GM21360 (cell line): ENCODE data around the gene MCTP1.
"Not testable (repeated sequence)": the region's sequence is repeated elsewhere in the genome, so short reads cannot be mapped to it uniquely, and the experiment has no call there.

Experiments
- ATAC-seq: cut with Tn5 transposase; IDR thresholded peaks from one replicate; pipeline ENCODE4 v1.9.1; 2021; ENCODE audit warnings: mild to moderate bottlenecking, moderate library complexity; ENCODE audit not compliant: unreplicated experiment

The MCTP1 gene

GRCh38 chr5:95184924-95185323, 100.0 kb downstream of the MCTP1 start:
- ATAC-seq = no peak

DNA sequence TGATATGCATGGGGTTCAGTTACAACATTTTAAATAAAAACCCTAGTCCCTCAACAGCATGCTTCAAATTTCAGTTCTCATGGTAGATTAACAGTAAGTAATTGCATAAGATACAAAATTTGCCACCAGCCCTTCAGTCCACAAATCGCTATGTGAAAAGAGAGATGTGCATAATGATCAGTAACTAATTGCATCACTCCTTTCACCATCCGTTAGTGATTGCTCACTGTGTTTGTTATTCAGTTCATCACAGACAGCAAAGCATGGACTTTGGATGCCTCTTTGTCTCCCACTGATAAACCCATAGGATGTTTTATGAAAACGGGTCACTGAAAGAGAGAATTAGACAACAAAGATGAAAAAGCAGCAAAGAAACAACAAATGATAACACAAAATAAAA, 103.2 kb downstream of the MCTP1 start:
- ATAC-seq = no peak

GRCh38 chr5:95178046-95178651, 106.7 kb downstream of the MCTP1 start:
- ATAC-seq = no peak

DNA sequence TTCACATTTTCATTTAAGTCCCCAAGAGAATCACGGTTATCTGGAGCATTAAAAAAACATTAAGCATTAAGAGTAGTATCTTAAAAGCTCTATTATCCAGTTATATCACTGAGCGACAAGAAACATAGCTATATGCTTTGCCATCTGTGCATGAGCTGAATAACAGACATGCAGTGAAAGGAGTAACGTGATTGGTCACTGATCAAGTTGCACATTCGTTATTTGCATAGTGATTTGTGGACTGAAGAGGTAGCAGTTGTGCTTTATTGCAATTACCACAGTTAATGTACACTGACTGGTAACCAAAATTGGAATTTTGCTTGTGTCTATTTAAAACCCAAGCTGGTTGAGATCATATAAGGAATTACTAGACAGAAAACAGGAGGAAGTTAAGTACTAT, 107.4 kb downstream of the MCTP1 start:
- no peak for ATAC-seq

DNA sequence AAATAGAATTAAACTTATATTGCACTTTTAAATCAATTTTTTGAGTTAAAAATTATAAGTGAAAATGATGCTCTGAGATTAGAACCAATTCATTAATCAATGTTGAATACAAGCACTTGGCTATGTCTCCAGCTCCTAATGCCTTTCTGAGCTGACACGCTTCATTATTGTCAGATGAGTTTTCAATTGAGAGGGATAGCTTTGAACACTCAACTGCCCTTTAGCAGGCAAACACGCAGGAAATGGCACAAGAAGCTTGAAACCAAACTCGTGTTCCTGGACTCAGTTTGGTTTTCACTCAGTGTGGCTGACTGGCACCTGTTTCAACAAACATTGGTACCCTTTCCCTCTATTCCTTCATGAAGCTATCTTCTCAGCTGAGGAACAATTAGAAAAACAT, 109.8 kb downstream of the MCTP1 start:
- no peak for ATAC-seq

DNA sequence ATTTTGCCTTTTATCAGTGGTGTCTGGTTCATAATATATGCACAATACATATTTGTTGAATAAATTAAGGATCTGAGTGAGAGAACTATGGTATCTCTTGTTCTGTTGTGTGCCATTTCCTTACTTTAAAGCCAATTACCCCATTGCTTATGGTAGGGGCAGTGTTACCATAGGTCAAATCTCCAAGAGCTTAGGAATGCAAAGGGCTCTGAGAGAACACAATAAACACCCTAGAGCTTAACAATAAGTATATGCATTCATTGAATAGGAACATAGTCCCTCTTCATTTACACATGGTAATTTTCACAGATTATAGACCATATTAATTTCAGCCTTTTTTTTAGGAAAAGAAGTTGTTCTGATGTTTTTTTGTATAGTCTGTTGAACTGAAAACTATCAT, 112.2 kb downstream of the MCTP1 start:
- no peak for ATAC-seq

DNA sequence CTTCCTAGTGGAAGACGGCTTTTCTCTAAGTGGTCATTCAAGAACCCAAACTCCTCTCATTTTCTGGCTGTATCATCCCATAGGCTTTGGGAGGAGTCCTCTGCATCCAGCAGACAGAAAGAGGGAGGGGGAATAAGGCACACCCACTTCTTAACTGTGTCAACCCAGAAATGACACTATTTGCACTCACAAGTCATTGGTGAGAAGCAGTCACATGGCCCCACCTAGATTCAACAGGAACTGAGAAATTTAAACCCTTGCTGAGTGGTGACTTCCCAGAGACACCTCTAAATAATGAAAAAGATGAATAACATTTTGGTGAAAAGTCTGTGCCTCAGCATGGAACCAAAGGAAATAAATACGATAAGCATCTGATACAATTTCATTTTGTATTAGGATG, 120.0 kb downstream of the MCTP1 start:
- no peak for ATAC-seq

DNA sequence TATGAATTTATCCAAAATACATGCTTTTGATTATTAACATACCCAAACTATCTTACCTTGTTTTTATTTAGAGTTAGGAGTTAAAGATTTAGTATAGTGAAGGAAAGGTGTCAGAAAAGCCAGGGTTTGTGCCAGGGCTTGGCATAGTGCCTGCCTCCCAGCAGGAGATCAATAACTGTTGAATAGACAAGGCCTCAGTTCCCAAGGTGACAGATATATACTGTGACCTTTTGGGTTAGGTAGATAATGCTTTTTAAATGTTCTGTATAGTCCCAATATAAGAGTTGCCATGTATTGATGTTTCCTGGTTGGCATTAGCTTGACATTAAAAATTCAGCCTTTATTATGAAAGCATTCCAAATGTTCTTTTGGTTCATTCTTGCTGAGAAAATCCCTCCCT, 121.8 kb downstream of the MCTP1 start:
- no peak for ATAC-seq

DNA sequence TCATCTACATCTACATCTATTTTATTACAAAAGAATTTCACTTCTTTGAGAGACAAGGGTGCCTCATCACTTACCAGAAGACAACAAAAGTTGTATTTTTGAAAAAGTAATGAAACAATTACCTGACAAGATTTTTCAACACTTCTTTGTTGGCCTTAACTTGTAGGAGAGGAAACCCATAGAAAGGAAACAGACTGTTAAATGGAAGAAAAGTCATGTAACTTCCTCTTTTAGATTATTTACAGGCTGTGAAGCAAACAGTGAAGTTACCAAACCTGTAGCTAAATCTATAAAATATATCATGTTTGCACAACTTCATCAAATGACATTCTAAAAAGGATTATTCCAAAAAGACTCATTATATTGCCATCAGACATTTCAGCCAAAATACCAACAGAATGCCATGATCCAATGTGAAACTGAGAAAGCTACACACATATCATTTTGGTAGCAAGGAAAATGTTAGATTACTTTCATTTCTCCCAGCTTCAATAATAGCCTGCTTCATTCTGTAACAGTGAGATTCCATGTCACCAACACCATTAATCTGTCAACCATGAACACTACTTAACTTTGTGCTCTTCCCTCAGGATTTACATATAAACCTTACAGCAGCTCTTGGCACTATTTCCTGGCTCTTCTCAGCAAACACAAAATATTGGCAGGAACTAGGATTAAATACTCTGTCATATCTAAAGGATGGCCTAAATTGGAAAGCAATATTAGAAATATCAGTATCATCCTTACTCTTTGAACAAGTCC, 122.5 kb downstream of the MCTP1 start:
- no peak for ATAC-seq

GRCh38 chr5:95159603-95160002, 125.3 kb downstream of the MCTP1 start:
- ATAC-seq = no peak

GRCh38 chr5:95155888-95156287, 129.0 kb downstream of the MCTP1 start:
- ATAC-seq = no peak

DNA sequence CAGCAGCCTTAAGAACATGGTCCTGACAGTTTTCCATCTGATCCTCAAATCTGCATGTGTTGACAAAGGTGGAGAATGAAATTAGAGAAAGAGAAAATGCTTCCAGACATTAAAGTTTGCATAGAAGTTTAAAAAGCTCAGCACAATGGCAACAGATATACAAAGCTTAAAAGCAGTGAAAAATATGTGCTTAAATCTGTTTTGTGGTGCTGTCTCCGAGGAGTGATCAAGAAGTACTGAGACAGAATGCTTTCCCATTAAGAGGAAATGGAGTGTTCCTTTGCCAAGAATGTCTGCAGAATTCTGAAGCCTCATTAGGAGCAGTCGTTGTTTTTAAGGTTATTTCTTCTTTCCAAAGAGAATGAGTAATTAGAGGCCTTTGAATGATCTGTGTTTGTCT, 131.4 kb downstream of the MCTP1 start:
- no peak for ATAC-seq

DNA sequence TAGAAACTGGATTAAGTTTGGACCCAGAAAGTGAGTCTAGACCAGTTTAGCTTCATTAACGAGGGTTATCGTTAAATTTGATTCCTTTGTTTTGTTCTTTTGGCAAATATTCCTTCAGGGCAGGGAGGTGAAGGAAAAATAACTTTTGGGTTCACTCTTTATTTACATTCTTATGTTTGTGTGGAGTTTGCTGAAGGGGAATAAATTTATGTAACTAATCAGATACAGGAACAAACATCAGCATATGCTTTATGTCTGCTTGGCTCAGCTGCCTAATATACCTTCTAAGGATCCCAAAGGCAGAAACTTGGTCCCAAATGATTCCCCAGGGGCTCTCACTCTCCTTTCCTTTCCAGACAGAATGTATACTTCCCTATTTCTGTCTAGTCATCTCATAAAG, 132.4 kb downstream of the MCTP1 start:
- no peak for ATAC-seq

- ATAC-seq = no peak
These were observed 132.8 kb downstream of the MCTP1 start for GRCh38 chr5:95152131-95152530.

DNA sequence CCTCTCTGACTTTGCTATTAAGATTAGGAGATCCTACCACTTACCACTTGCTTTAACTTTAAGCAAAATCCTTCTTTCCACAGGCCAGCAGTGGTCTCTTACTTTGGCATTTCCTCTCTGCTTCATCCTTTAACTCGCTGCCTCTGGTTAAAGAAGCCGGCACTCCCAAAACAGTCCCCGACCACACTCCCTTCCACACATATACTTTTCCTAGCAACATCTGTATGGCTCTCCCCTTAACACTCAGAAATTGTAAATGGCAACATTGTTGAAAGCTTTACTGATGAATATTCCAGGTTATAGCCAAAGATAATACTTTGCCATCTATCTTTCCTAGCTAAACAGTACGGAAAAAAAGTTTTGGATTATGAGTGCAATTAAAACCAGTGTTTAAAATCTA, 133.2 kb downstream of the MCTP1 start:
- no peak for ATAC-seq

GRCh38 chr5:95149387-95149786, 135.5 kb downstream of the MCTP1 start:
- ATAC-seq = no peak

DNA sequence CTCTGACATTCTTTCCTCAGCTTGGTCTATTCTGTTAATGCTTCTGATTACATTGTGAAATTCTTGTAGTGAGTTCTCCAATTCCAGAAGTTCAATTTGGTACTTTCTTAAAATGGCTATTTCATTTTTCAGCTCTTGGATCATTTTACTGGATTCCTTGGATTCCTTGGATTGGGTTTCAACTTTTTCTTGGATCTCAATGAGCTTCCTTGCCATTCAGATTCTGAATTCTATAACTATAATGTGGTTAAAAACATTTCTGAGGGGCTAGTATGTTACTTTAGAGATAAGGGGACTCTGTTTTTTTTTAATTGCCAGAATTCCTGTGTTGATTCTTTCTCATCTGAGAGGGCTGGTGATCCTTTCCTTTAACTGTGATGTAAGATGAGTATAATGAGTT, 136.4 kb downstream of the MCTP1 start:
- no peak for ATAC-seq

- not testable (repeated sequence) for ATAC-seq
These were observed 141.0 kb downstream of the MCTP1 start for GRCh38 chr5:95143858-95144257.

DNA sequence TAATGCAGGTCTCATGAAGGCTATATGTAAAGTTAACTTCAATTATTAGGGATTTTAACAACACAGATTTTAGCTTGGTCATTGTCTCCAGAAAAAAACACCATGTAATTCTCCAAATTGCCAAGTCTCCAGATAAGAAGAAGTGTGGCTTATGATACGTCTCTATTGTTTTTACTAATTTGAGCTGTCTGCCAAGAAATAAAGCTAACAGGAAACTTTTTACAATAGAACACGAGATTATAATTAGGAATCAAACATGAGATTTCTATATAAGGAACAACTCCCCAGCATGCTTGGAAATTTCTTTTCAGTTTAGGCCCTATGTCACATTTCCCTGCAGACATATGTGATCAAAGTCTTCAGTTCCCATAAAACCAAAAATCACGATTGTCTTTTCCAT, 142.7 kb downstream of the MCTP1 start:
- ATAC-seq = no peak

DNA sequence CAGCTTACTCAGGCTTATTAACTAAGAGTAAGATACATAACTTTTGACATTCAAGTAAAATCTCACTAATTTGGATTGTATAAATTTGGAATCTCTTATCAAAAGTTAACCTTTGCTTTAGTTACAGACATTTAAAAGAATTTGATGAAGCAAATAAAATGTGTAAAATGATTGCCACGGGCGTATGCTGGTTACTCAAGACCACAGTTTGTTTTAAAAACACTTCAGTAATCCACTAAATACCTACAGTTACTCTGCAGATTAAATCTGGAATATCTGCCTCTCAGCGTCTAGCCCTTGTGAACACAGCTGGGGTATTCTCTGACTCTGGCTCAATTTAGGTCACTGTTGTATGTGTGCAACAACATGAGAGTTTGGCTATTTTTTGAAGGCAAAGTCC, 143.8 kb downstream of the MCTP1 start:
- no peak for ATAC-seq

DNA sequence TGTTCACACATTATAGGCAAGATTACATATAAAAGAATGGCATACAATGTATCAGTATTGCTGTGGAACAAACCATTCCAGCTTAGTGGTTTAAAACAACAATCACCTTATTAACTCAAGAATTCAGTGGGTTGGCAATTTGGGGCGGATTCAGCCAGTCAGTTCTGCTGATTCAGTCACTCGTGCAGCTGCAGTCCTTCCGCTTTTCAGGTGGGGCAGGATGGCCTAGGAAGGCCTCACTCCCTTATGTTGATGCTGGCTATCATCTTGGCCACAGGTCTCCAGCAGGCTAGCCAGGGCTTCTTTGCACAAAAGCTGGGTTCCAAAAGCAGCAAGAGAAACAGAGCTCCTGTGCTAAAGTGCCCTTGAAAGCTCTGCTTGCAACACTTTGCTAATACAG, 150.6 kb downstream of the MCTP1 start:
- no peak for ATAC-seq

GRCh38 chr5:95132096-95132495, 152.8 kb downstream of the MCTP1 start:
- no peak for ATAC-seq

- ATAC-seq = no peak
These were observed 154.0 kb downstream of the MCTP1 start for GRCh38 chr5:95130941-95131340.
